Uterus (tissue), 4 donors: ENCODE measurements around the gene PAPPA2. TPM values are rescaled to one million over a fixed set of nuclear protein-coding genes. Genes with fewer than 3 reads are reported as not detected.

Experiments used
- DNase-seq, 2 donors: peaks; one replicate each; pipeline ENCODE4 v3.0.0-alpha.2; 2019 to 2020
- H3K27ac ChIP-seq, 2 donors: fragments of 200-600 bp; sonication (generic); 1 replicate in 1 of 2; 2 replicates in 1 of 2; pipeline ENCODE4 v1.5.1; 2016 to 2018
- H3K27me3 ChIP-seq, 2 donors: fragments of 200-600 bp; sonication (generic); one replicate each; pipeline ENCODE4 v1.5.1; 2018 to 2019; ENCODE audit warnings: control low read depth in 1 of 2
- H3K36me3 ChIP-seq, 2 donors: fragments of 200-600 bp; sonication (generic); one replicate each; pipeline ENCODE4 v1.5.1; 2019; ENCODE audit warnings: control low read depth in 1 of 2
- H3K4me1 ChIP-seq, 2 donors: fragments of 200-600 bp; sonication (generic); one replicate each; pipeline ENCODE4 v1.5.1; 2018 to 2019; ENCODE audit warnings: control low read depth in 1 of 2
- H3K4me3 ChIP-seq, 2 donors: fragments of 200-600 bp; sonication (generic); 1 replicate in 1 of 2; 2 replicates in 1 of 2; pipeline ENCODE4 v1.5.1; 2018 to 2019; ENCODE audit warnings: mild to moderate bottlenecking in 1 of 2
- H3K9me3 ChIP-seq, 2 donors: fragments of 200-600 bp; sonication (generic); one replicate each; pipeline ENCODE4 v1.5.1; 2019; ENCODE audit warnings: control low read depth in 1 of 2
- POLR2A ChIP-seq, 2 donors: fragments of 450-650 bp; IDR thresholded peaks; one replicate each; pipeline ENCODE4 v1.6.1; 2016; ENCODE audit warnings: antibody characterized with exemption in 2 of 2, mild to moderate bottlenecking in 1 of 2, moderate library complexity in 1 of 2
- intact Hi-C: fragments of 100-400 bp; cut with DNase I; formaldehyde crosslinking; loops from one replicate; pipeline ENCODE4 v1.15.1; 2023; ENCODE audit warnings: low total_unique reads
- total RNA-seq, 4 donors: library from RNA; depleted of rRNA in 3 of 4; stranded (reverse); fragments of >200 nt in 3 of 4; gene quantifications; one replicate each; pipeline versions ENCODE4 v1.1.0 to v1.2.4, GENCODE V29; 2014 to 2023
- TF ChIP-seq, protein P1 (sequence below), 4 experiments: fragments of 200-600 bp in 2 of 4; fragments of 450-650 bp in 2 of 4; sonication (generic) in 2 of 4; IDR thresholded peaks; one replicate each; pipeline ENCODE4 v1.5.1; 2016 to 2019; ENCODE audit warnings: antibody characterized with exemption in 4 of 4, mild to moderate bottlenecking in 2 of 4, moderate library complexity in 1 of 4
- donor health status: DM: yes; HTN: yes; CAD: no.

Gene PAPPA2
- total RNA-seq, 4 donors from 2014 or later = 0.51 to 4.0 (median 0.73) TPM; not detected in 1

DNA sequence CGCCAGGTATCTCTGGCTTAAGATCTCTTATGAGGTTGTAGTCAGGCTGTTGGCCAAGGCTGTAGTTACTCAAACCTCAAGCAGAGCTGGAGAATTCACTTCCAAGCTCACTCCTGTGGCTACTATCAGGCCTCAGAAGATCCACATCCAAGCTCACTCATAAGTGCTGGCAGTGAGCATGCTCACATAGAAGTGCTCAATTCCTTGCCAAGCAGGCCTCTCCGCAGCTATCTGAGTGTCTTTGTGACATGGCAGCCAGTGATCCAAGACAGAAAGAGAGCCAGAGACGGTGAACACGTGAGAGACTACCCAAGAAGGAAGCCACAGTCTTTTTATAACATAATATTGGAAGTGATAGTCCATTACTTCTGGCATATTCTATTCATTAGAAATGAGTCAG is 278.2 kb downstream of the PAPPA2 start:
- Histone ChIP-seq H3K9me3 (no peaks in the 10 kb centered on the region), H3K4me3 (no peak overlapping the region), H3K4me1 (no peaks in the 10 kb centered on the region), H3K36me3 (no peaks in the 10 kb centered on the region), H3K27ac (no peak overlapping the region), H3K27me3 (no peaks in the 10 kb centered on the region)
- no peak for TF ChIP-seq POLR2A (IDR thresholded peaks at IDR 0.05)
- TF ChIP-seq, protein P1, sequence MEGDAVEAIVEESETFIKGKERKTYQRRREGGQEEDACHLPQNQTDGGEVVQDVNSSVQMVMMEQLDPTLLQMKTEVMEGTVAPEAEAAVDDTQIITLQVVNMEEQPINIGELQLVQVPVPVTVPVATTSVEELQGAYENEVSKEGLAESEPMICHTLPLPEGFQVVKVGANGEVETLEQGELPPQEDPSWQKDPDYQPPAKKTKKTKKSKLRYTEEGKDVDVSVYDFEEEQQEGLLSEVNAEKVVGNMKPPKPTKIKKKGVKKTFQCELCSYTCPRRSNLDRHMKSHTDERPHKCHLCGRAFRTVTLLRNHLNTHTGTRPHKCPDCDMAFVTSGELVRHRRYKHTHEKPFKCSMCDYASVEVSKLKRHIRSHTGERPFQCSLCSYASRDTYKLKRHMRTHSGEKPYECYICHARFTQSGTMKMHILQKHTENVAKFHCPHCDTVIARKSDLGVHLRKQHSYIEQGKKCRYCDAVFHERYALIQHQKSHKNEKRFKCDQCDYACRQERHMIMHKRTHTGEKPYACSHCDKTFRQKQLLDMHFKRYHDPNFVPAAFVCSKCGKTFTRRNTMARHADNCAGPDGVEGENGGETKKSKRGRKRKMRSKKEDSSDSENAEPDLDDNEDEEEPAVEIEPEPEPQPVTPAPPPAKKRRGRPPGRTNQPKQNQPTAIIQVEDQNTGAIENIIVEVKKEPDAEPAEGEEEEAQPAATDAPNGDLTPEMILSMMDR (IDR thresholded peaks at IDR 0.05) = no peak
- intact Hi-C loops = no loop called here
- no peak for DNase-seq

DNA sequence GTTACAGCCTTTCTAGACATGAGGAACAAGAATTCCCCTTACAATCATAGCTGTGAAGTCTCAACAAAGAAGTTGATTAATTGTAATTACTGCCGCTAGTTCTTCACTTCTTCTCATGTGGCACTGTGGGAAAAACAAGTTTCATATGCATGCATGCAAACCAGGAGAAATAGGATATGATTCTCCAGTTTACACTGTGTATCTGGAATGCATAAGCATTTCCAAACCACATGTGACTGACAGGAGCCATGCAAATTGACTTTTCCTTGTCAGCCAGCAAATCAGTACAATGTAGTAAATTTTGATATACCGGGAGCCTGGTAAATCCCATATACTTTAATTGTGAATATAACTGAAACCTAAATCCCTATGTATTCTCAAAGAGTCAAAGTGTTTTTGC is 279.3 kb downstream of the PAPPA2 start:
- Histone ChIP-seq H3K4me1 (no peaks in the 10 kb centered on the region), H3K9me3 (no peaks in the 10 kb centered on the region), H3K4me3 (no peak overlapping the region), H3K36me3 (no peaks in the 10 kb centered on the region), H3K27ac (no peak overlapping the region), H3K27me3 (no peaks in the 10 kb centered on the region)
- intact Hi-C loops = no loop called here
- DNase-seq = no peak
- TF ChIP-seq, protein P1 (IDR thresholded peaks at IDR 0.05) = no peak
- no peak for TF ChIP-seq POLR2A (IDR thresholded peaks at IDR 0.05)

DNA sequence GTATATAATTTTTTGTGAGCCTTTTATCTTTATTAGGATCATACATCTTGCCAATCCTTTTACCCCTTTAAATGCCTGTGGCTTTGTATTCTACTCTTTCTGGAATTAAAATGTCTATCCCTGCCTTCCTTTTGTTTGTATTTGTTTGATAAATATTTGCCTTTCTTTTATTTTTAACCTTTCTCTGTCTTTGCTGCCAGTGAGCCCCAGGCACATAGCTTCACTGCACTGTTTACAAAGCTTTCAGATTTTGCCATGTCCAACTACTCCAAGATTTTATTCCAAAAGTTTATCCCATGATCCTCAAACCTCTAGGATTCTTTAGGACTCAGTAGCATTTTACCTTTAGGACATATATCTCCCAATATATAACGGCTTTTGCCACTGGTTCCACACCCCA is 281.2 kb downstream of the PAPPA2 start:
- intact Hi-C loops = no loop called here
- H3K27ac ChIP-seq = no peak overlapping the region
- H3K9me3 ChIP-seq = no peaks in the 10 kb centered on the region
- no peak for DNase-seq
- H3K27me3 ChIP-seq = no peaks in the 10 kb centered on the region
- TF ChIP-seq, protein P1 (IDR thresholded peaks at IDR 0.05) = no peak
- H3K4me3 ChIP-seq = no peak overlapping the region
- H3K36me3 ChIP-seq = no peaks in the 10 kb centered on the region
- H3K4me1 ChIP-seq = no peaks in the 10 kb centered on the region

DNA sequence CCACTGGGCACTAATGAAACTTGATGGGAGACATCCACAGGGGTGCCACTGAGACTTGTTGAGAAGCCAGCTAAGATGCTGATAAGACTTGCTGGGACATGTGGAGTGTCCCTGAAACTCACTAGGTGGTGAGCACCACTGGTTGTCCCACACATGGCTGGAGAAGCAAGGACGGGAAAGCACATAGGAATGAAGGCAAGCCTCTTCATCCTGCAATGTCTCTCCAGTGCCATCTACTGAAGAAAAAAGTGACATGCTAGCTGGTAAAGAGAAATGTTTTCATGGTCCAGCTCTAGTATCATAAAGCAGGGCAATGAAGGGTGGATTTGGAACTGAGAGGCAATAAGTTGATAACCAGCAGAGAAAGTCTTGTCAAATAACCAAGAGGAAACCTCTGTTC is 283.0 kb downstream of the PAPPA2 start:
- TF ChIP-seq POLR2A (IDR thresholded peaks at IDR 0.05) = no peak
- TF ChIP-seq, protein P1 (IDR thresholded peaks at IDR 0.05) = no peak
- DNase-seq = no peak
- Histone ChIP-seq H3K4me1 (no peaks in the 10 kb centered on the region), H3K27ac (no peak overlapping the region), H3K9me3 (no peaks in the 10 kb centered on the region), H3K36me3 (no peaks in the 10 kb centered on the region), H3K4me3 (no peak overlapping the region), H3K27me3 (no peaks in the 10 kb centered on the region)
- intact Hi-C loops = no loop called here

DNA sequence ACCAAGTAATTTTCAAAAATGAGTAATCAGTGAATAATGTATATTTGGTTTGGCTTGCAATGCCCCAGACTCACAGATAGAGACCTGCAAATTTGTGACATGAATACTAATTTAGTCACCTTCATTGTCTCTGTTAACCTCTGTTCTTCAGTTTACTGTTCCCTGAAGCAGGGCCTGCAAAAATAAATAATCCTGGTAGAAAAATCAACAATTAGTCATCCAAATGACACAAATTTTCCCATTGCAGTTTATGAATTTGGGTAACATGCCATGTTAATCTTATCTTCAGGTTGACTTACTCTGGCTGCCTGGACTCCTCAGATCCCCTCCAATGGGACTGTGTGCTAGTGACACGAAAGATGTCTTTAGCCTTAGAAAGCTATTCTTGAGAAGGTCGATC is 289.5 kb downstream of the PAPPA2 start:
- intact Hi-C loops = no loop called here
- H3K27me3 ChIP-seq = no peaks in the 10 kb centered on the region
- no peaks in the 10 kb centered on the region for H3K36me3 ChIP-seq
- H3K27ac ChIP-seq = no peak overlapping the region
- H3K4me3 ChIP-seq = no peak overlapping the region
- H3K4me1 ChIP-seq = no peaks in the 10 kb centered on the region
- TF ChIP-seq, protein P1 (IDR thresholded peaks at IDR 0.05) = no peak
- no peak for TF ChIP-seq POLR2A (IDR thresholded peaks at IDR 0.05)
- no peak for DNase-seq
- no peaks in the 10 kb centered on the region for H3K9me3 ChIP-seq
